ENCODE measurements around the gene GGCT. TPM values are rescaled to one million over a fixed set of nuclear protein-coding genes. Genes with fewer than 3 reads are reported as not detected.
A peak's percentile ranks its signal among the peaks of the same experiment; 100 is the strongest.

GGCT gene
- total RNA-seq, 2 donors from 2014 or later = 46.4 to 48.9 TPM

GRCh38 chr7:30469303-30469702 is 35.3 kb downstream of the GGCT start:
- peaks cover 4% of the 10 kb centered on the region for H3K4me1 ChIP-seq (ENCODE audit: control insufficient read depth, insufficient read depth, low read length)
- H3K27ac Mint-ChIP-seq = peak overlapping the region; percentile 77
- peak; percentile 69 for TF ChIP-seq CTCF (conservative IDR thresholded peaks at IDR 0.05)
- no peak overlapping the region for H3K9ac ChIP-seq (ENCODE audit: extremely low read depth, low read length, poor library complexity, severe bottlenecking)
- H3K36me3 ChIP-seq (ENCODE audit: control insufficient read depth, insufficient read depth, low read length) = no peaks in the 10 kb centered on the region
- H3K9me3 ChIP-seq (ENCODE audit: control insufficient read depth, low read length) = no peaks in the 10 kb centered on the region
- peak overlapping the region; percentile 69 for H3K27ac ChIP-seq (ENCODE audit: low read depth, low read length)
- H3K27me3 Mint-ChIP-seq (ENCODE audit: insufficient read depth) = peaks cover 29% of the 10 kb centered on the region
- H3K27me3 ChIP-seq (ENCODE audit: control insufficient read depth, insufficient read depth, low read length, poor library complexity, severe bottlenecking) = peaks cover 30% of the 10 kb centered on the region
- 16 to 34% methylated on average over 4 to 5 of the region's 5 CpGs for WGBS, 2 experiments (ENCODE audit: insufficient coverage in 1 of 2, insufficient read length in 1 of 2)
- peak; percentile 90 for DNase-seq
- no peak overlapping the region for H3K4me3 ChIP-seq (ENCODE audit: low read length)
- H3K4me1 Mint-ChIP-seq = peaks cover 32% of the 10 kb centered on the region
- no peaks in the 10 kb centered on the region for H3K9me3 Mint-ChIP-seq
- no peaks in the 10 kb centered on the region for H3K36me3 Mint-ChIP-seq (ENCODE audit: low read depth)
- H3K4me3 Mint-ChIP-seq = no peak overlapping the region

- DNase-seq = no peak
- H3K4me1 ChIP-seq (ENCODE audit: control insufficient read depth, insufficient read depth, low read length) = peaks cover 4% of the 10 kb centered on the region
- Mint-ChIP-seq H3K27me3 (ENCODE audit: insufficient read depth) (peaks cover 24% of the 10 kb centered on the region), H3K4me1 (peaks cover 29% of the 10 kb centered on the region), H3K4me3 (no peak overlapping the region), H3K36me3 (ENCODE audit: low read depth) (no peaks in the 10 kb centered on the region), H3K27ac (peak overlapping the region; percentile 77), H3K9me3 (no peaks in the 10 kb centered on the region)
- no peak overlapping the region for H3K27ac ChIP-seq (ENCODE audit: low read depth, low read length)
- no peak overlapping the region for H3K4me3 ChIP-seq (ENCODE audit: low read length)
- no peak for TF ChIP-seq CTCF (conservative IDR thresholded peaks at IDR 0.05)
- no peaks in the 10 kb centered on the region for H3K36me3 ChIP-seq (ENCODE audit: control insufficient read depth, insufficient read depth, low read length)
- H3K9ac ChIP-seq (ENCODE audit: extremely low read depth, low read length, poor library complexity, severe bottlenecking) = no peak overlapping the region
- H3K9me3 ChIP-seq (ENCODE audit: control insufficient read depth, low read length) = no peaks in the 10 kb centered on the region
- 93 to 100% methylated on average over 1 to 4 of the region's 4 CpGs for WGBS, 2 experiments (ENCODE audit: insufficient coverage in 1 of 2, insufficient read length in 1 of 2)
- peaks cover 25% of the 10 kb centered on the region for H3K27me3 ChIP-seq (ENCODE audit: control insufficient read depth, insufficient read depth, low read length, poor library complexity, severe bottlenecking)
These were observed 35.8 kb downstream of the GGCT start for GRCh38 chr7:30468791-30469190.

- WGBS, 2 experiments (ENCODE audit: insufficient coverage in 1 of 2, insufficient read length in 1 of 2) = 84 to 93% methylated on average over 1 to 2 of the region's 2 CpGs
- no peak overlapping the region for H3K27ac Mint-ChIP-seq
- Histone ChIP-seq H3K4me1 (ENCODE audit: control insufficient read depth, insufficient read depth, low read length) (peaks cover 4% of the 10 kb centered on the region), H3K27me3 (ENCODE audit: control insufficient read depth, insufficient read depth, low read length, poor library complexity, severe bottlenecking) (peaks cover 23% of the 10 kb centered on the region), H3K9ac (ENCODE audit: extremely low read depth, low read length, poor library complexity, severe bottlenecking) (no peak overlapping the region), H3K9me3 (ENCODE audit: control insufficient read depth, low read length) (no peaks in the 10 kb centered on the region), H3K36me3 (ENCODE audit: control insufficient read depth, insufficient read depth, low read length) (no peaks in the 10 kb centered on the region), H3K27ac (ENCODE audit: low read depth, low read length) (no peak overlapping the region), H3K4me3 (ENCODE audit: low read length) (no peak overlapping the region)
- peaks cover 22% of the 10 kb centered on the region for H3K4me1 Mint-ChIP-seq
- no peaks in the 10 kb centered on the region for H3K9me3 Mint-ChIP-seq
- H3K27me3 Mint-ChIP-seq (ENCODE audit: insufficient read depth) = peaks cover 21% of the 10 kb centered on the region
- TF ChIP-seq CTCF (conservative IDR thresholded peaks at IDR 0.05) = no peak
- H3K4me3 Mint-ChIP-seq = no peak overlapping the region
- DNase-seq = no peak
- H3K36me3 Mint-ChIP-seq (ENCODE audit: low read depth) = no peaks in the 10 kb centered on the region
These were observed 36.6 kb downstream of the GGCT start for GRCh38 chr7:30468041-30468440.

Data from endodermal cell (in vitro differentiated cells).